ENCODE results near the gene SLC22A12.
"Not testable (repeated sequence)": the region's sequence is repeated elsewhere in the genome, so short reads cannot be mapped to it uniquely, and the experiment has no call there.

Gene SLC22A12

GRCh38 chr11:64588701-64589100 lies 2.3 kb upstream of the SLC22A12 start:
- DNase-seq, result no peak

- DNase-seq, result no peak
These were observed 525 bp downstream of the SLC22A12 start for GRCh38 chr11:64591257-64592233.

- no peak for DNase-seq
These were observed 1.2 kb downstream of the SLC22A12 start for GRCh38 chr11:64592234-64592615.

GRCh38 chr11:64592656-64593055 lies 1.6 kb downstream of the SLC22A12 start:
- no peak for DNase-seq

- no peak for DNase-seq
These were observed 2.4 kb downstream of the SLC22A12 start for GRCh38 chr11:64593156-64594105.

GRCh38 chr11:64594159-64594939 lies 3.3 kb downstream of the SLC22A12 start:
- DNase-seq, result no peak

- not testable (repeated sequence) for DNase-seq
These were observed 4.9 kb downstream of the SLC22A12 start for GRCh38 chr11:64595922-64596321.

- no peak for DNase-seq
These were observed 6.7 kb downstream of the SLC22A12 start for GRCh38 chr11:64597671-64598101.

GRCh38 chr11:64598106-64598796 lies 7.2 kb downstream of the SLC22A12 start:
- no peak for DNase-seq

- DNase-seq, result no peak
These were observed 8.0 kb downstream of the SLC22A12 start for GRCh38 chr11:64598797-64599697.

GRCh38 chr11:64599698-64600211 lies 8.7 kb downstream of the SLC22A12 start:
- no peak for DNase-seq

GRCh38 chr11:64600281-64600992 lies 9.4 kb downstream of the SLC22A12 start:
- no peak for DNase-seq

GRCh38 chr11:64601605-64602465 lies 10.8 kb downstream of the SLC22A12 start:
- DNase-seq, result no peak

GRCh38 chr11:64602466-64603070 lies 11.5 kb downstream of the SLC22A12 start:
- no peak for DNase-seq

GRCh38 chr11:64603411-64604110 lies 12.5 kb downstream of the SLC22A12 start:
- no peak for DNase-seq

GRCh38 chr11:64604458-64605243 lies 13.6 kb downstream of the SLC22A12 start:
- no peak for DNase-seq

GRCh38 chr11:64605244-64605560 lies 14.2 kb downstream of the SLC22A12 start:
- DNase-seq, result no peak
